ENCODE measurements around the gene ADAMTS6. TPM values are rescaled to one million over a fixed set of nuclear protein-coding genes. Genes with fewer than 3 reads are reported as not detected.

ADAMTS6 gene
- total RNA-seq, 1 experiment from 2014 or later = 1.2 TPM

DNA sequence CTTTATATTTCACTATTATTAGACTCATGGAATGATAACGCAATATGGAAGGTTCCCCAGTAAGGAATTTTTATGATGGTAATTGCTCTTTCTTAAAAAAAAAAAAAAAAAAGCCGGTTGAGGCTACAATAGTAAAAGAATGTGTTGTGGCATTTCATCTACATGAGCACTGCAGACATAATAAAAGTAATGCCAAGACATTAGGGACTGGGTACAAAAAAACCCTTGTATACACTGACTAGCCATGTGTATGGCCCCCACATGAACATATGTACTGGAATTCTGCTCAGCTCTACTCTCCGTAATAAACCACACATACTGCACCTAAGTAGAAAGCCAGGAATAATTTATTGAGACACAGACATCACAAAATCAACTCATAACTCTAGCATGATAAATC lies 218.4 kb downstream of the ADAMTS6 start:
- Mint-ChIP-seq H3K27me3 (ENCODE audit: unreplicated experiment) (no peaks in the 10 kb centered on the region), H3K4me1 (ENCODE audit: low read depth, unreplicated experiment) (no peaks in the 10 kb centered on the region), H3K27ac (ENCODE audit: unreplicated experiment) (no peak overlapping the region), H3K36me3 (ENCODE audit: insufficient read depth, unreplicated experiment) (no peaks in the 10 kb centered on the region), H3K9me3 (ENCODE audit: low read depth, unreplicated experiment) (peaks cover 3% of the 10 kb centered on the region), H3K4me3 (ENCODE audit: low read depth, unreplicated experiment) (no peak overlapping the region)
- CTCF ChIA-PET = interaction anchor here (0.7 kb wide), 2 partner anchors 85 to 160 kb away, joined by 3 to 4 read pairs; no protein-coding TSS in a partner anchor
- TF ChIP-seq, protein P1, sequence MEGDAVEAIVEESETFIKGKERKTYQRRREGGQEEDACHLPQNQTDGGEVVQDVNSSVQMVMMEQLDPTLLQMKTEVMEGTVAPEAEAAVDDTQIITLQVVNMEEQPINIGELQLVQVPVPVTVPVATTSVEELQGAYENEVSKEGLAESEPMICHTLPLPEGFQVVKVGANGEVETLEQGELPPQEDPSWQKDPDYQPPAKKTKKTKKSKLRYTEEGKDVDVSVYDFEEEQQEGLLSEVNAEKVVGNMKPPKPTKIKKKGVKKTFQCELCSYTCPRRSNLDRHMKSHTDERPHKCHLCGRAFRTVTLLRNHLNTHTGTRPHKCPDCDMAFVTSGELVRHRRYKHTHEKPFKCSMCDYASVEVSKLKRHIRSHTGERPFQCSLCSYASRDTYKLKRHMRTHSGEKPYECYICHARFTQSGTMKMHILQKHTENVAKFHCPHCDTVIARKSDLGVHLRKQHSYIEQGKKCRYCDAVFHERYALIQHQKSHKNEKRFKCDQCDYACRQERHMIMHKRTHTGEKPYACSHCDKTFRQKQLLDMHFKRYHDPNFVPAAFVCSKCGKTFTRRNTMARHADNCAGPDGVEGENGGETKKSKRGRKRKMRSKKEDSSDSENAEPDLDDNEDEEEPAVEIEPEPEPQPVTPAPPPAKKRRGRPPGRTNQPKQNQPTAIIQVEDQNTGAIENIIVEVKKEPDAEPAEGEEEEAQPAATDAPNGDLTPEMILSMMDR (IDR thresholded peaks at IDR 0.05; ENCODE audit: unreplicated experiment) = no peak
- no TSS peak for BruUV-seq (replicated peaks)
- intact Hi-C loops (cut with micrococcal nuclease; ENCODE audit: unreplicated experiment) = no loop called here
- DNase-seq = no peak

DNA sequence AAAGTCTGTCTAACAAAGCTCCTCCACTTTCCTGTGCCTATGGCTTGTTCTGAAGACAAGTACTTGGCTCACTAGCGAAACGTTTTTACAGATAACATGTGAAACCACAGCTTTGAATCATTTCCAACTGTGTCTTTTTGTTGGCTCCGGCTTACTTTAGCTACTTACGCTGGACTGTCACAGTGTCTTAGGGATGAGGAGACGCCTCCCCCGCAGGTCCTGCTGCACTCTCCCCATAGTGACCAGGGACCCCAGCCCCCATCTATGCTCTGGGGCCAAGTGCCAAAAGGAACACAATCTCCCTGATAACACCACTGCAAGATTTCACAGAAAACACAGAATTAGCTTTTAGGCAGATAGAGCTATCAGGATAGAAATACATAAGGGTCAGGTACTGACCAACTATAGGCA lies 219.1 kb downstream of the ADAMTS6 start:
- H3K27ac Mint-ChIP-seq (ENCODE audit: unreplicated experiment) = no peak overlapping the region
- no peaks in the 10 kb centered on the region for H3K36me3 Mint-ChIP-seq (ENCODE audit: insufficient read depth, unreplicated experiment)
- H3K27me3 Mint-ChIP-seq (ENCODE audit: unreplicated experiment) = no peaks in the 10 kb centered on the region

DNA sequence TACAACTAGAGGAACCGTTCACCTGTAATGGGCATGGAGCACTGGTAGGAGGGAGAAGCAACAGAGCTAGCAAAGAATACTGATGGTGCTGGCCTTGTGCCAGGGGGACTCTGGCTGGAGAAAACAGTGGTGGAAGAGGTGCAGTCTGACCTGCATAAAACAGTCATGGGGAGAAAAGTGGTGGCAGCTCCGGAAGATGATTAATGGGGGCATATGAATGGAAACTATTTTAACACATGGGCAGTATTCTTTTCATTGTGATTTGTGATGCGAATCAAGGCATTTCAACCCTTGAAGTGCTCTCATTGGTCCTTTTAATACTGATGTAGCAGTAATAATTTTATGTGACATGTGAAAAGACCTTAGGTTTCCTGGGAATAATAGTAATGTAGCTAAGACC lies 219.6 kb downstream of the ADAMTS6 start:
- intact Hi-C loops (cut with micrococcal nuclease; ENCODE audit: unreplicated experiment) = no loop called here
- no peak overlapping the region for H3K4me3 Mint-ChIP-seq (ENCODE audit: low read depth, unreplicated experiment)
- no TSS peak for BruUV-seq (replicated peaks)
- H3K27ac Mint-ChIP-seq (ENCODE audit: unreplicated experiment) = no peak overlapping the region
- H3K27me3 Mint-ChIP-seq (ENCODE audit: unreplicated experiment) = no peaks in the 10 kb centered on the region
- no peaks in the 10 kb centered on the region for H3K4me1 Mint-ChIP-seq (ENCODE audit: low read depth, unreplicated experiment)
- peaks cover 3% of the 10 kb centered on the region for H3K9me3 Mint-ChIP-seq (ENCODE audit: low read depth, unreplicated experiment)
- no peaks in the 10 kb centered on the region for H3K36me3 Mint-ChIP-seq (ENCODE audit: insufficient read depth, unreplicated experiment)
- CTCF ChIA-PET = interaction anchor here (0.5 kb wide), 1 partner anchor 195 kb away, joined by 4 read pairs; no protein-coding TSS in a partner anchor
- no peak for DNase-seq
- TF ChIP-seq, protein P1 (IDR thresholded peaks at IDR 0.05; ENCODE audit: unreplicated experiment) = no peak

More for the DNA sequence above, 219.1 kb downstream of the ADAMTS6 start:
- H3K4me3 Mint-ChIP-seq (ENCODE audit: low read depth, unreplicated experiment) = no peak overlapping the region
- DNase-seq = no peak
- CTCF ChIA-PET = interaction anchor here (0.5 to 0.7 kb wide), 3 partner anchors 86 to 195 kb away, joined by 3 to 4 read pairs (median 4); no protein-coding TSS in a partner anchor
- TF ChIP-seq, protein P1 (IDR thresholded peaks at IDR 0.05; ENCODE audit: unreplicated experiment) = no peak
- intact Hi-C loops (cut with micrococcal nuclease; ENCODE audit: unreplicated experiment) = no loop called here
- no TSS peak for BruUV-seq (replicated peaks)
- H3K4me1 Mint-ChIP-seq (ENCODE audit: low read depth, unreplicated experiment) = no peaks in the 10 kb centered on the region
- peaks cover 3% of the 10 kb centered on the region for H3K9me3 Mint-ChIP-seq (ENCODE audit: low read depth, unreplicated experiment)

DNA sequence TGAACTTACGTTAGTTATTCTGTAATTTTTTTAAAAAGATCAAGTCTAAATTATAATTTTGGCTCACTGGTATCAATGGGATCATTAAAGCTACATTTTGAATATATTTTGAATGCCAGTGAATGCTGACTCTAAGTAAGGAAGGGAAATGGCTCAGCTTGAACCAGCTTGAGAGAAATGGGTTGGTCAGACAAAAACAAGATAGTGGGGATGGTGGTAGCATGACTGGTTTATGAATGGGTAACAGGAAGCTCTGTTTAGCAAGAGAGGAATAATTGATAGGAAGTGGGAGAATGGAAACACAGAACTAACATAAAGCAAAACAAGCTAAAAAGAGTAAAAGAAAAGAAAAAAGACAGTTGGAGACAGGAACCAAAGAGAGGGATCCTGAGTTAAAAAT lies 220.2 kb downstream of the ADAMTS6 start:
- no TSS peak for BruUV-seq (replicated peaks)
- Mint-ChIP-seq H3K9me3 (ENCODE audit: low read depth, unreplicated experiment) (peaks cover 3% of the 10 kb centered on the region), H3K4me3 (ENCODE audit: low read depth, unreplicated experiment) (no peak overlapping the region), H3K4me1 (ENCODE audit: low read depth, unreplicated experiment) (no peaks in the 10 kb centered on the region), H3K27ac (ENCODE audit: unreplicated experiment) (no peak overlapping the region), H3K36me3 (ENCODE audit: insufficient read depth, unreplicated experiment) (no peaks in the 10 kb centered on the region), H3K27me3 (ENCODE audit: unreplicated experiment) (no peaks in the 10 kb centered on the region)
- intact Hi-C loops (cut with micrococcal nuclease; ENCODE audit: unreplicated experiment) = no loop called here
- CTCF ChIA-PET = no interaction called here
- DNase-seq = no peak
- TF ChIP-seq, protein P1 (IDR thresholded peaks at IDR 0.05; ENCODE audit: unreplicated experiment) = no peak

Measured in Calu3 (cell line).